Activated gamma-delta T cell treated with anti-CD3 and anti-CD28 coated beads, Interleukin-2, amount 50 U/mL, for 16 hours (primary cell): ENCODE results near the gene VHLL.

Experiments used
- DNase-seq: peaks from one replicate; pipeline ENCODE4 v3.0.0-alpha.2; 2020; ENCODE audit warnings: low read depth

The VHLL gene

GRCh38 chr1:156291226-156292061 is 7.7 kb downstream of the VHLL start:
- DNase-seq = no peak

- no peak for DNase-seq
Measured at GRCh38 chr1:156289857-156290256, 9.2 kb downstream of the VHLL start.

GRCh38 chr1:156286061-156286460 is 13.0 kb downstream of the VHLL start:
- no peak for DNase-seq

- no peak for DNase-seq
Measured at GRCh38 chr1:156285437-156285836, 13.7 kb downstream of the VHLL start.

GRCh38 chr1:156284757-156285156 is 14.3 kb downstream of the VHLL start:
- DNase-seq = no peak

GRCh38 chr1:156284112-156284511 is 15.0 kb downstream of the VHLL start, which contains the start of gene TMEM79:
TSS of gene TMEM79 (plus strand) at chr1:156284325. CDS start at chr1:156285227, 902 bp downstream.
- DNase-seq = no peak

GRCh38 chr1:156283521-156283920 is 15.6 kb downstream of the VHLL start:
- no peak for DNase-seq

- peak; percentile 90 for DNase-seq
Measured at GRCh38 chr1:156282479-156283222, 16.5 kb downstream of the VHLL start, which contains the start of gene SMG5. TSS of gene SMG5 (minus strand) at chr1:156282825. CDS start at chr1:156282680, 145 bp downstream.

- no peak for DNase-seq
Measured at GRCh38 chr1:156281693-156282478, 17.2 kb downstream of the VHLL start.

GRCh38 chr1:156281281-156281680 is 17.8 kb downstream of the VHLL start:
- peak; percentile 17 for DNase-seq

- DNase-seq = no peak
Measured at GRCh38 chr1:156279837-156280236, 19.3 kb downstream of the VHLL start.

- no peak for DNase-seq
Measured at GRCh38 chr1:156276966-156277381, 22.1 kb downstream of the VHLL start.

- no peak for DNase-seq
Measured at GRCh38 chr1:156276532-156276931, 22.6 kb downstream of the VHLL start.

GRCh38 chr1:156270314-156270713 is 28.8 kb downstream of the VHLL start:
- no peak for DNase-seq

GRCh38 chr1:156268336-156268735 is 30.8 kb downstream of the VHLL start:
- DNase-seq = no peak

GRCh38 chr1:156266051-156266450 is 33.1 kb downstream of the VHLL start:
- no peak for DNase-seq

GRCh38 chr1:156263288-156263655 is 35.8 kb downstream of the VHLL start:
- DNase-seq = no peak

- no peak for DNase-seq
Measured at GRCh38 chr1:156262461-156263287, 36.4 kb downstream of the VHLL start.

GRCh38 chr1:156260896-156261295 is 38.2 kb downstream of the VHLL start:
- no peak for DNase-seq

GRCh38 chr1:156259805-156260204 is 39.3 kb downstream of the VHLL start:
- DNase-seq = no peak

- DNase-seq = no peak
Measured at GRCh38 chr1:156258859-156259258, 40.2 kb downstream of the VHLL start.
